ENCODE results near the gene EZH1.

- no peak for TF ChIP-seq POLR2AphosphoS5 (IDR thresholded peaks at IDR 0.05)
- TF ChIP-seq EP300 (IDR thresholded peaks at IDR 0.05), result no peak
Measured at GRCh38 chr17:42665581-42666001, 79.2 kb downstream of the EZH1 start.

All from suprapubic skin (tissue), 4 donors.